Jurkat, Clone E6-1 (cell line): ENCODE results near the gene MYLK4.
A peak's percentile ranks its signal among the peaks of the same experiment; 100 is the strongest.

Experiments
- DNase-seq: peaks from one replicate; pipeline ENCODE4 v3.0.0-alpha.2; 2011; ENCODE audit warnings: low read depth, low spot score
- H3K4me3 ChIP-seq: 2 replicates; pipeline ENCODE4 v1.5.1; 2011; ENCODE audit warnings: mild to moderate bottlenecking, low read length, control low read depth, moderate library complexity

The MYLK4 gene

DNA sequence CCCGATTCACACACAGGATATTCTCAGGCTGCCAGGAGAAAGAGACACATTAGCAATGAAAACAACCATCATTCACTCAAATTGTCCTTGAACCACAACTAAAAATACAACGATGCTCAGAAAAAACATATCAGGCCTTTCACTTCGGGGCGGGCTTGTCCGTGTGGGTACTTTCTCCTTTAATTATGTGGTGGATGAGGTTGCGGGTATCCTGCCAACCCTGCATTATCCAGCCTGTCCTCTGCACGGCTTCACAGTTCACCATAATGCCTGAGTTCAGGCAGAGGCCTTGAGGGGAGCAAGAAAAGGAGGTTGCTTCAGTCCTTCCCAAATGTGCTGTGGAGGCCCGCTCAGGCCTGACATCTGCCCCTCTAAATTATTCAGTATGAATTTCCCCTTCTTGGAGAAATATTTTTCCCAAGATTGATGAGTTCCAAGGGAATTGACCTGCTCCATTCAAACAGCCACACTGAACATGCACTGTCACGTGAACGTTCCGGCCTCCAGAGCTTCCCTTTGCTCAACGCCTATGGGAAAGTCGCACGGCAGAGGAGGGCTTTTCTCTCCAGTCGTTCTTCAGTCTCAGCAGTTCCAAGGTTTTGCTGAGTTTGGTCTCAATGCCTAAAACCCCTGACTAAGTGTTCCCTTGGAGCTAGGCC lies 70.3 kb downstream of the MYLK4 start:
- DNase-seq = no peak

DNA sequence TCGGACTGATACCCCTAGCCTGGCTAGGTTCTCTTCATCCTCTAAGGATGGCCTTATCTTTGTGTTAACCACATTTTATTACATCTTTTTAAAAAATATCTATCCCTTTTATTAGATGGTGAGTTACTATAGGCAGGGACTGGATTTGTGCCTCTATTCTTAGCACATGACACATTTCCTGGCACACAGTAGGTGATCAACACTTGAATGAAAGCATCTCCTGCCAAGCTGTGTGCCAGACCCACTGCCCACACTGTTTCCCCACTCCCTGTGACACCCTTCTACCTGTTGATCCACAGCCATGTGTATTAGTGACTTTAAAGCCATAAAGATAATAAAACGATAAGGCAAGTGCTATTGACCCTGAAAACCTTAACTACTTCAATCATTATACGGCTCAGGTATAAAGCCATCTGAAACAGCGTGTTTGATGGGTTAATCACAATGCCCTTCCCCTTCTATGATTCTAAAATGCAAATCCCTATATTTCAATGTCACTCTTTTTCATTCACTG lies 73.6 kb downstream of the MYLK4 start:
- DNase-seq = no peak
- H3K4me3 ChIP-seq = no peak overlapping the region

More for the DNA sequence above, 70.3 kb downstream of the MYLK4 start:
- no peak overlapping the region for H3K4me3 ChIP-seq

DNA sequence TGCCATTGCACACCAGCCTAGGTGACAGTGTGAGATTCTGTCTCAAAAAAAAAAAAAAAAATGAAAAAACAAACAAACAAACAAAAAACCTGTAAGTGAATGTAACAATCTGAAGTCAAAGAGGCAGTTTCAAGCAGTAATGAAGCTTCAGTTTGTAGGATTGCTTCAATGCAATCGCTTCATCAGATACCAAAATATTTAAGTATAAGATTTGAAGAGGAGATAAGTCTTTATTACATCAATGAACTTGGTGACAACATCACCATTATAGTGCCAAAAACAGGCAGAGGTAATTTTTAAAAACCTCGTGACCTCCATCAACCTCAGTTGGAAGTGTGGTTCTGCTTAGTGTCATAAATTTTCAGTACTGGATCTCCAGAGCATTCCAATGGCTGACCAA lies 74.7 kb downstream of the MYLK4 start:
- no peak overlapping the region for H3K4me3 ChIP-seq
- no peak for DNase-seq

DNA sequence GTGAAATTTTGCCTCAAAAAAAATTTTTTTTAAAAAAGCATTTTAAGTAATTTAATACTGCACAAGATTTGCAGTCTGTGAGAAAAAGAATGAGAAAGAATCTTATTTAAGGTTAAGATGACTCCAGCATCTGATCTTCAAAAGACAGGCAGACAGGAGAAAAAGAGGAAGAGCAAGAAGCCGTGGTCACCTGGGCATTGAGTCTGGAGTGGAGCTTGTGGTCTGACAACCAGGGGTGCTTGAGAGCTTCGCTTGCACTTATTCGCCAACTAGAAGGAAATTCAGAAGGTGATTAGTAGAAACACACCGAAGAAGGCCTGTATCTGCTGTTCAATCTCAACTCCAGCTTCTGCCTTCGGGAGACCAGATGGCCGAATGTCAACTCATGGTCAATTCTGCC lies 75.9 kb downstream of the MYLK4 start:
- no peak overlapping the region for H3K4me3 ChIP-seq
- DNase-seq = no peak

DNA sequence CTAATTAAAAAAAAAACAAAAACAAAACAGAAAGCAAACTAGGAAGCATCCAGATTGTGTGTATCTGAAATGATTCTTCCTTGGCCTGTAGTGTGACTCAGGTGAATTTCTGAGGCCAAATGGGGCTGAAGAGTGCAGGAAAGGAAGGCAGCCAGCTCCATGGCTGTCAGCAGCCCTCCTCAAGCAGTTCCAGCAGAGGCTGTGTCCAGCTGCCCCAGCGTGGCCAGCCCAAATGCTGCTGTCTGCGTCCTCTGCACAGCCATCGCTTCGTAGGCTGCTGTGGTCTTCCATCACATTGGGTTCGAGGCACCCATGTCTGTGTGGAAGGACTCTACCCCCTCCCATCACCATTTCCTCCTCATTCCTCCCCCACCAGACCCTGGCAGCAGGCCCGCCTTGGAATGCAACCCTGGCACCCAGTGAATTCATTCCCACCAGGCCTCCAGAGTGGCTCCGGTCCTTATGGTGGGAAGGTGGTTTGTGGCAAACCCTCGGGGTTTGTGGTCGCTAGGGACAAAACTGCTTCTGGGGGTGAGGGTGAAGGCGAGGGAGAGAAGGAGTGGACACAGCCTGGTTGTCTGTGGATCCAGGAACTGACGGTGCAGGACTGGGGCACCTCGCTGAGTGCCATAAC lies 81.5 kb downstream of the MYLK4 start:
- no peak for DNase-seq
- no peak overlapping the region for H3K4me3 ChIP-seq

DNA sequence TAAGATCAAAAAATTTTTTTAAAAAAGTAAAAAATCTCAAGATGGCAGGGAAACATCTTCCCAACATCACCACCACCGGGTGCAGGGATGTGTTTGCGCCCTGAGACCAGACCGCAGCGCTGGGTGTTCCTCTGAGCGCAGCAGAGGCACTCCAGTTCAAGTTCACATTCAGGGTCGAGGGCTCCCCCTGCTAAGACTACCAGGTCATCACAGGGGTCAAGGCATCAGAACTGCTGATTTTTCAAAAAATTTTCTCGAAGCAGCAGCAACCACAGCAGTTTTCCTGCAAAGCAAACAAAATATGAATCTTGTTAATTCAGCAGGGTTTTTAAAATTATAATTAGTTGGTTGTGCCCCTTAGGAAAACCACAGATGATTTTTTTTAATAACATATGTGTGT lies 83.1 kb downstream of the MYLK4 start:
- no peak for DNase-seq
- no peak overlapping the region for H3K4me3 ChIP-seq

DNA sequence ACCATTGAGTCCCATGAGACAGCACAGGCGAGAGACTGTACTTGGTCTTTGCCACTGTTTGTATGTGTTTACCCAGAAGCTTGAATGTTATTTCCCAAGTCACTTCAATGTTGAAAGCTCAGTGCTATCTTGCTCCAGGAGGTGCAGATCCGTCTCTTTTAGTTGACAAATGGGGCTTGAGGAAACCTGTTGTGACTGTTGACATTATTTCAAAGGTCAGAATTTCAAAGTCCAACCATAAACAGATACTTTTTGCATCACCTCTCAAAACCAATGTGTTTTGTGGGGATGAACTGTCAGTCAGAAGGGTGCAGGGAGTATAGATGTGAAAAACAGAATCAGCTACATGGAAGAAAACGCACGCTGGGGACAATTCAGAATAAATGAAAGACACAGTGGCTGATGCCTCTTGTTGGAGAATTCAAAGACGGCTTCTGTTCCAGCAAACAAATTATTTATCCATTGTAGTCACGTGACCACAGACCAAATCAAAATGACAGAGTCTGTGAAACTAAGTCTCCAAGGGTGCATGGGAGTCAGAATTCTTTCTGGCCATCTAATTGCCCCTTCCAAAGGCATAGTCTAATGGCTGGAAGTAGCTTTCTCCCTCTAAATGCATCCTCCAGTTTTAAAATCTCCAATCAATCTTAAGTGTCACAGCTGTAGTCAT lies 83.7 kb downstream of the MYLK4 start:
- H3K4me3 ChIP-seq = no peak overlapping the region

DNA sequence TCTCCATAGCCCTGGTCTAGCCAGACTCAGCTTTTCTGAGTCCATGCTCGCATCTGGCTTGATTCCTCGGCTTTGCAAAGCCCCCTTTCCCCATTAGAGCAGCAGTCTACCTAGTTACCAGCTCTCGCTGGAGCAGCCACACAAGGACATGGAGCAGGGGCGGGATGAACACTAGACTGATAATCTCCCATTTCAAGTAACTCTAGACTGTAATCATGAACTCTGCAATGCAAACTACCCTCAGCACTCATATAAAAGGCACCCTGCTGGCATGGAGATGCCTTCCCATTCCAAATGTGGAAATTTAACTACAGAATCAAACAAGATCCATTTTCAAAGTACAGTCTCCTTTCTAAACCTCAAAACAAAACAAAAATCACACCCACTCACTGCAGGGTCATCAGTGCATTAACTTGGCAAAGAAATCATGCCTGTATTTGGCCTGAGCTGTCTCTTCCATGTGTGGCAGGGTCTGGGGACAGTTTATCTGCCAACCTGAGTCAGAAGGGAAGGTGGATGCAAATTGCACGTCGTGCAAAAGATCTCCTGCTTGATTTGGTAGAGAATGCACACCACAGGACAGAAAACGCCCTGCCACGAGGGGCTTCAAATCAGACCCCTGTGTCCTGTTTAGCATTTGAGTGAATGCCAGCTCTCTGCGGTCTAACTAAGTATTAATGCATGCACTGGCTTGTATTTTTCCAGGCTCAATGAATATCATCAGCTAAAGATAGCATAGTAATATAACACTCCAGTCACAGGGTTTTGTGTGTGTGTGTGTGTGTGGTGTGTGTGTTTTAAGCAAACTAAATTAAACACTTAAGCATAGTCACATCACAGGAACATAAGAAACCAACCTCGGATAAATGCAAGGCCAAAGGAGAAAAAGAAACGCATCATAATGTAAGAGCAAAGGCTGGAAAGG lies 85.3 kb downstream of the MYLK4 start:
- no peak overlapping the region for H3K4me3 ChIP-seq
- DNase-seq = no peak

More for the DNA sequence above, 83.7 kb downstream of the MYLK4 start:
- no peak for DNase-seq

DNA sequence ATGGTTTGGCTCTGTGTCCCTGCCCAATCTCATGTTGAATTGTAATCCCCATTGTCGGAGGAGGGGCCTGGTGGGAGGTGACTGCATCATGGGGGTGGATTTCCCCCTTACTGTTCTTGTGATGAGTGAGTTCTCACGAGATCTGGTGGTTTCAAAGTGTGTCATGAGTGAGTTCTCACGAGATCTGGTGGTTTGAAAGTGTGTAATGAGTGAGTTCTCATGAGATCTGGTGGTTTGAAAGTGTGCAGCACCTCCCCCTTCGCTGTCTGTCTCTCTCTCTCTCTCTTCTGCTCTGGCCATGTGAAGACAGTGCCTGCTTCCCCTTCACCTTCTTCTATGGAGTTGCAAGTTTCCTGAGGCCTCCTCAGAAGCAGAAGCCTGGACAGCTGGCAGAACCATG lies 87.6 kb downstream of the MYLK4 start:
- H3K4me3 ChIP-seq = no peak overlapping the region
- DNase-seq = peak; percentile 35

DNA sequence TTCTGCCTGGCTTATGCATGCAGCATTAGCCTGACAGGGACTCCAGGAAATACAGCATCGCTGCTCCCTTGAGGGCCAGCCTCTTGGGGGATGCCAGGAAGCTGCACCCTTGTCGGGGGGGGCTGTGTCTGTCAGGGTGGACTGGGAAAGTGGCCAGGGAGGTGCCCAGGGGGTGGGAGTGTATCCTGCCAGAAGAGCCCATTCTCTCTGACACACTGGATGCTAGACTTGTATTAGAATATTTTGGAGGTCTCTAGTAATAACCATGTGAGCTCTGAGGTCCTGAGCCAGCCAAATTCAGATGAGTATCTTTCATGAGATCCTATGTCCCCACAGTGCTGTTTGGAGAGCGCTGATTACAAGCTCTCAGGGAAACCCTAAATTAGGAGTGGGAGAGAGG lies 89.1 kb downstream of the MYLK4 start:
- no peak overlapping the region for H3K4me3 ChIP-seq
- DNase-seq = no peak

DNA sequence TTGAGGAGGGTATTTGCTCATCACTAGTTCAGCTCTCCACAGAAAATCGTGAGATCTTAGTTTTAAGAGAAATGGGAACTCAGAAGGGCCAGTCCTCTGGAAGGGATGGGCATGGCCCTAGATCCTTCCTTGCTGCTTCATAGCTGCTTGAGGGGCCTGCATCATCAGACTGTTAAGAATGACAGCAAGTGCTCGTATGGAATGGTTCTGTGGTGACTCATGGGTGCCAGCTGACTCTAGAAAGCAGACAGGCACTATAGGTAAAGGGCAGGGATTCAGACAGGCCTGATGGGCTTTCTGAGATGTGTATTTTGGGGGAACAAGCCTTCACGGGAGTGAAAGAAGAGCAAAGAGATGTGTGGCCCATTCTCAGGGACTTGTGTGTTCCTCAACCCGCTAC lies 90.8 kb downstream of the MYLK4 start:
- no peak for DNase-seq
- no peak overlapping the region for H3K4me3 ChIP-seq

DNA sequence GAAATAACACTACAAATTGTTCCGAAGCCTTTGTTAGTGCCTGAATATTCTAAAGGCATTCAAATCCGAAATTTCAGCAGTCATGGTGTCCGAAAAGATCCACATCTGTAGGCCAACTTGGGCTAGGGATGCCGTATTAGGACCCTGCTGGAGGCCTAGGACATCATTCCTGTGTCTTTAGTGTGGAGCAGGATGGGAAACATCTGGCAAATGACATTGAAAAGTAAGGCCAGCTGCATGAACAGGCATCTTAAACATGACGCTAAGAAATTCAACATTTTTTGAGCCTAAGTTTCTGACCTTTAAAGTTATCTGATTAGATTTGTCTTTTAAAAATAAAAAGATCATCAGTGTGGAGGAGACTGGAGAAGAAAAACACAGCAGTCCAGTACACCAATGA lies 91.3 kb downstream of the MYLK4 start:
- no peak for DNase-seq
- no peak overlapping the region for H3K4me3 ChIP-seq

DNA sequence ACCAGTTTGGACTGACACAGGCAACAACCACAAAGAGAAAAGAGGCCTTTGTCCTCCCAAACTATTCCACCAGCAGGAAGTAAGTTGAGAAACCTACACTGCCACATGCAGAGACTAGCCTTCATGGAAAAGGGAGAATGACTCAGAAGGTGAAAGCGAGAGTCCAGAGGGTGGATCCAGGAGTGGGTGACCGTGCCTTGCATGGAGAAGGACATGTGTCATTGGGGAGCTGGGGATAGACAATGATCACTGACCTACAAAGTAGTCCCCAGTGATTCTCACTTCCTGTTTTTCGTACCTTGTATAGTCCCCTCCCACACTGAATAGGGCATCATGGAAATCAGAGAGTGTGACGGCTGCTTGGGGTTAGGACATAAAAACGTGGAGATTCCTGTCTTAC lies 91.9 kb downstream of the MYLK4 start:
- H3K4me3 ChIP-seq = no peak overlapping the region
- DNase-seq = no peak

DNA sequence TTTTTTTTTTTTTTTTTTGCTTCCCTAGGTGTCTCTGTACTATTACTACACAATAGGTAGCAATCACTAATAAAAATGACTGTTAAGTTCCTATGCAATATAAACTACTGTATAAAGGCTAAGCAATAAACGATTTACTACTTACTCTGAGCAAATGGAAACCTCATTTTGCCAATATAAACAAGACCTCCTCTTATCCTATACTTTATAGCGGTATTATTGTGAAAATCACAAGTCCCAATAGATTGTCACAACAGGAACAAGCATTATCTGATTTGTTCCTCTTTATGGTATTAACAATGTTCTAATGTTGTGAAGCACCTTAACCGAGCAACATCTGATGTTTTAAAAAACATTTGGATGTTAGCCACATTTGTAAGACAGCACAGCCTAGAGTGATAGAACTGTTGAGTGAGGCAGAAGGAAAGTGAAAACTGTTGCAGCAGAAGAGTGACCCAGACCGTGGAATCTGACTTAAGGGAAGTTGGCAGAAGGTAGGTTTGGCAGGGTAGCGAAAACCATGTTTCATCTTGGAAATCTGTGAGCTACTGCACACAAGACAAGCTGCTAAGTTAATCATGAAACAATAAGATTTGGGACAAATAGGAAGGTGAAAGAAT lies 94.2 kb downstream of the MYLK4 start:
- no peak overlapping the region for H3K4me3 ChIP-seq
- no peak for DNase-seq

DNA sequence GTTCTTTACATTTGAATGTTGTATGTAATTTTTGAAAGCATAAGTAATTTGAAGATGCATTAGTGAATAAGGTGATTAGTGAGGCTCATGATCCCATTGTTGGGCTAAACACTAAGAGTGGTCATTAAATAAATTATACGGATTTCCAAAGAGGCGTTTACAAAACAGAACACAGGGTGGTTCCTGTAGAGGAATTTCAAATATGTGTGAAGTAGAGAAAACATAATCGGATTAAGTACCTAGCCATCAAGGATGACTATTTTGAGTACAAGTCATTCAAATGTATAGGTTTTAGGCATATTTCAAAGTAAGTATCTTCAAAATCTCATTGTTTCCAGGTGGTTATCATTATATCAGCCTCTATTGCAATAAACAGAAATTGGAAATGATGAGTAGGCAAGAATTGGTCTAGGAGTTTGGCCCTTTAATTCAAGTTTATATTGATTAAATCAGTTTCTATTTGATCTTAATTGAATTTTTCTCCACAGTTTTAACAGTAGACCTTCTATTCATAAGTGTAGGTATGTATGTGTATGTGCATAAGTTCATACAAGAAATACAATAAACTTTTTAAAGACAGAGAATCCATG lies 94.8 kb downstream of the MYLK4 start:
- H3K4me3 ChIP-seq = no peak overlapping the region
- DNase-seq = no peak

DNA sequence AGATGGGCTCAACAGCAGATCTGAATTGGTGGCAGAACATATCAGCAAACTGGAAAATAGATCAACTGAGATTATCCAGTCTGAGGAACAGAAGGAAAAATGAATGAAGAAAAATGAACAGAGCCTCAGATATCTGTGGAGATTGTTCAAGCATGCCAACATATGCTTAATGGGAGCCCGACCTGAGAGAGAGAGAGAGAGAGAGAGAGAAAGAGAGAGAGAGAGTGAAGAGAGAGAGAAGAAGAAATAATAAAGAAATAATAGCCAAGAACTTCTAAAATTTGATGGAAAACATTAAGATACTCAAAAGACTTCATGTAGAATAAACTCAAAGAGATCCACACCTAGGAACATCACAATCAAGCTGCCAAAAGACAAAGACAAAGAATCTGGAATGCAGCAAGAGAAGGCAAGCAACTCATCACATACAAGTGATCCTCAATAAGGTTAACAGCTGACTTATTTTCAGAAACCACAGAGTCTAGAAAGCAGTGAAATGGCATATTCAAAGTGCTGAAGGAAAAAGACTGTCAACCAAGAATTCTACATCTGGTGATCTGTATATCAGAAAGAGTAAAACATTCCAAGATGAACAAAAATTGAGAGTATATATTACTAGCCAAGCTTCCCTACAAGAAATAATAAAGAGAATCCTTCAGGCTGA lies 97.2 kb downstream of the MYLK4 start:
- H3K4me3 ChIP-seq = no peak overlapping the region
- DNase-seq = no peak

DNA sequence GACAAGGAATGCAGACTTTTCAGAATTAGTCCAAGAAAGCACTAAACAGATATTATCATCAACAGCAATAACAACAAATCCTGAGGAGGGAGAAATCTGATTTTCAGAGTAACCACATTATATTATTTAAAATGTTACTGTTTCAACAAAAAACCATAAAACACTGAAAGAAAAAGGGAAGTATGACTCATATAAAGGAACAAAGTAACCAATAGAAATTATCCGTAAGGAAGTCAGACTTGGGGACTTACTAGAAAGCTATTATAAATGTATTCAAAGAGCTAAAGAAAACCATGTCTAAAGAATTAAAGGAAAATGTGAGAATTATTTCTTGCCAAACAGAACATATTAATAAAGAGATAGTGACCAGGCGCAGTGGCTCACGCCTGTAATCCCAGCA lies 98.1 kb downstream of the MYLK4 start:
- H3K4me3 ChIP-seq = no peak overlapping the region
- DNase-seq = no peak

DNA sequence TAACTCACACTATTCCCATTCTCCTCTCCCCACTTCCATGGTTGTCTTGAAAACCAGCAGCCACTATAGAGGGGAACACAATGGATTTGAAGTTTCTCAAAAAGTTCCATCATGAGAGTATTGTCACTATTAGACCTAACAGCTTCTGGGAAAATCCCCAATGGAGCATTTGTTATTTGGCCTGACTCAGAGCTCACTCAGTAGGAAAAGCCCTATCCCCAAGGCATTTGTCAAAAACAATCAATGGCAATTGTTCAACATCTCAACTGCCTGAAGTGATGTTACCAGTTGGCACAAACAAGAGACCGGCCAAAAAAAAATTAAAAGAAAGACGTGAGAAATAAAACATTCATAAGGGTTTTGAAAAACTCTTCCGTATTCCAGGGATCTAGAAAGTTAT lies 98.8 kb downstream of the MYLK4 start:
- DNase-seq = no peak
- no peak overlapping the region for H3K4me3 ChIP-seq
